NB4 (cell line): ENCODE results near the gene ADAMTSL2.

Experiments
- DNase-seq: peaks from one replicate; pipeline ENCODE4 v3.0.0; 2010; ENCODE audit warnings: low read depth
- H3K4me3 ChIP-seq: one replicate; pipeline ENCODE4 v1.5.1; 2011; ENCODE audit warnings: mild to moderate bottlenecking, low read depth, low read length, moderate library complexity
- MYC ChIP-seq: IDR thresholded peaks from 2 replicates; pipeline ENCODE4 v1.6.1; 2011; ENCODE audit warnings: low read depth, low read length
- POLR2A ChIP-seq: IDR thresholded peaks from 2 replicates; pipeline ENCODE4 v1.6.1; 2011; ENCODE audit warnings: mild to moderate bottlenecking; ENCODE audit not compliant: insufficient read length; ENCODE audit errors: extremely low read depth
- TF ChIP-seq, protein P1 (sequence below): IDR thresholded peaks from 2 replicates; pipeline ENCODE4 v1.6.1; 2011; ENCODE audit warnings: low read depth, low read length
- TF ChIP-seq, protein P2 (sequence below): IDR thresholded peaks from one replicate; pipeline ENCODE4 v1.5.1; 2012; ENCODE audit warnings: low read depth, low read length

ADAMTSL2 gene

DNA sequence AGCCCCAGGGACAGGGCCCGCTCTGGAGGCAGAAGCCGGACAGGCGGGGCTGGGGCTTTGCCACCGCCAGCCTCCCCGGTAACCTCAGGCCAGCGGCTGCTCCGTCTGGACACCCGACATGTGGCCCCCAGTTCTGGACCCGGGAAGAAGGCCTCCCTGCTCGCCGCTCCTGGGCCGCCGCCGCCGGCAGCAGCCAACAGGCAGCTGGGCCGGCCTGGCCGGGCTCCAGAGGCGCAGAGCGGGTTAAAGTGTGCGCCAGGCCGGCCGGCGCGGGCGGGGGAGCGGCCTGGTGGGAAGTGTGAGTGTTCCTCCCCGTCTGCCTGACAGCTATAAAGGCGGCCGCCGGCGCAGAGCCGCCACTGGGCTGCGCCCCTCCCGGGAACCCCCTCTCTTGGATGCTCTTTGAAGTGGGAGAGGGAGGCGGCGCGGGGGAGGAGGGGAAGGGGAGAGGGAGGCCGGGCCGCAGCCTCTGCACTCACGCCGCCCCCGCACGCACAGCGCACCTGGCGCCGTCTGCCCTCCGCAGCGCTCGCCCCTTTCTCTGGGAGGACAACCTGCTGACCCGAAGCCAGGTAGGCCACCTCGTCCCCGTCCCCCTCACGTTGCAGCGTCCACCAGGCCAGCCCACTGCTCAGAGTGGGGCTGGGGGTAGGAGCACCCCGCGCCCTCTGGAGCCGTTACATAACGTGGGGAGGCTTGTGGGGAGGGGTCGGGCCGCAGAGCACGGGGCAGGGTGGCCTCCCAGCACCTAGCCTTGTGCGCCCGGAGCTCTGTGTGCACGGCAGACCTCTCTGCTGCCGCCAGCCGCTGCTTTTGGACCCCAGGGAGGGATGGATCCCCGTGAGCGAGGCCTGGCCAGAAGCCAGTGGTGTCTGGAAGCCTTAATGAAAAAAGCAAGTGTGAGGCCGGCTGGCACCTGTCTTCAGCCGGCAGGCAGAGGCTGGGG lies at the start of gene ADAMTSL2:
ADAMTSL2 (plus strand) TSS at position 359 of the 946 bp plus-strand sequence. CDS start 2,009 bp downstream, outside the sequence.
- no peak within 1 kb of the TSS for H3K4me3 ChIP-seq
- DNase-seq: peak; percentile 56
- TF ChIP-seq, protein P1, sequence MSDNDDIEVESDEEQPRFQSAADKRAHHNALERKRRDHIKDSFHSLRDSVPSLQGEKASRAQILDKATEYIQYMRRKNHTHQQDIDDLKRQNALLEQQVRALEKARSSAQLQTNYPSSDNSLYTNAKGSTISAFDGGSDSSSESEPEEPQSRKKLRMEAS: no peak

GRCh38 chr9:133485531-133486260 lies 48.8 kb upstream of the ADAMTSL2 start:
- H3K4me3 ChIP-seq: no peak overlapping the region
- TF ChIP-seq MYC: 0 out of 2 replicates have a peak, but pooled peaks have one; percentile 16
- no peak for TF ChIP-seq POLR2A
- peak; percentile 81 for DNase-seq

- H3K4me3 ChIP-seq: no peak overlapping the region
- TF ChIP-seq MYC: no peak
- TF ChIP-seq, protein P1: no peak
- TF ChIP-seq, protein P2, sequence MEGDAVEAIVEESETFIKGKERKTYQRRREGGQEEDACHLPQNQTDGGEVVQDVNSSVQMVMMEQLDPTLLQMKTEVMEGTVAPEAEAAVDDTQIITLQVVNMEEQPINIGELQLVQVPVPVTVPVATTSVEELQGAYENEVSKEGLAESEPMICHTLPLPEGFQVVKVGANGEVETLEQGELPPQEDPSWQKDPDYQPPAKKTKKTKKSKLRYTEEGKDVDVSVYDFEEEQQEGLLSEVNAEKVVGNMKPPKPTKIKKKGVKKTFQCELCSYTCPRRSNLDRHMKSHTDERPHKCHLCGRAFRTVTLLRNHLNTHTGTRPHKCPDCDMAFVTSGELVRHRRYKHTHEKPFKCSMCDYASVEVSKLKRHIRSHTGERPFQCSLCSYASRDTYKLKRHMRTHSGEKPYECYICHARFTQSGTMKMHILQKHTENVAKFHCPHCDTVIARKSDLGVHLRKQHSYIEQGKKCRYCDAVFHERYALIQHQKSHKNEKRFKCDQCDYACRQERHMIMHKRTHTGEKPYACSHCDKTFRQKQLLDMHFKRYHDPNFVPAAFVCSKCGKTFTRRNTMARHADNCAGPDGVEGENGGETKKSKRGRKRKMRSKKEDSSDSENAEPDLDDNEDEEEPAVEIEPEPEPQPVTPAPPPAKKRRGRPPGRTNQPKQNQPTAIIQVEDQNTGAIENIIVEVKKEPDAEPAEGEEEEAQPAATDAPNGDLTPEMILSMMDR: no peak
- no peak for TF ChIP-seq POLR2A
- no peak for DNase-seq
These were observed 47.2 kb upstream of the ADAMTSL2 start for GRCh38 chr9:133487331-133487725.

- H3K4me3 ChIP-seq: no peak overlapping the region
- TF ChIP-seq POLR2A (no peak), MYC (no peak)
- TF ChIP-seq, protein P1: no peak
- TF ChIP-seq, protein P2: no peak
- no peak for DNase-seq
These were observed 45.7 kb upstream of the ADAMTSL2 start for GRCh38 chr9:133488686-133489252.

- DNase-seq: no peak
- no peak for TF ChIP-seq MYC
- TF ChIP-seq, protein P2: no peak
- TF ChIP-seq, protein P1: no peak
- TF ChIP-seq POLR2A: no peak
- no peak overlapping the region for H3K4me3 ChIP-seq
These were observed 45.0 kb upstream of the ADAMTSL2 start for GRCh38 chr9:133489253-133490190.

- no peak overlapping the region for H3K4me3 ChIP-seq
- no peak for DNase-seq
- TF ChIP-seq, protein P2: no peak
- TF ChIP-seq MYC (no peak), POLR2A (no peak)
- TF ChIP-seq, protein P1: no peak
These were observed 44.3 kb upstream of the ADAMTSL2 start for GRCh38 chr9:133490201-133490681.
